Panc1 (cell line): Measurements from ENCODE around the gene KCNC1.

ENCODE experiments used
- CTCF ChIP-seq: fragments of 450-650 bp; IDR thresholded peaks from 2 replicates; pipeline ENCODE4 v1.5.1; 2017; ENCODE audit warnings: mild to moderate bottlenecking
- POLR2AphosphoS5 ChIP-seq: IDR thresholded peaks from 2 replicates; pipeline ENCODE4 v1.6.1; 2012; ENCODE audit warnings: mild to moderate bottlenecking, low read depth, low read length, moderate library complexity
- REST ChIP-seq, 2 experiments: IDR thresholded peaks; 2 replicates each; pipeline ENCODE4 v1.6.1; 2011 to 2012; ENCODE audit warnings: low read depth in 2 of 2, control low read depth in 1 of 2, low read length in 1 of 2, mild to moderate bottlenecking in 1 of 2, moderate library complexity in 1 of 2; ENCODE audit not compliant: insufficient read depth in 1 of 2

GRCh38 chr11:17697175-17697949, 37.2 kb upstream of the KCNC1 start:
- TF ChIP-seq CTCF (no peak), POLR2AphosphoS5 (no peak), REST (IDR thresholded peaks at IDR 0.05; ENCODE audit: insufficient read depth in 1 of 2, low read depth in 2 of 2, low read length in 1 of 2) (no peak)
